OCI-LY1 (cell line): ENCODE data around the gene MOK.

ENCODE experiments used
- H2AFZ ChIP-seq: fragments of 200-600 bp; sonication (generic), shearing (Covaris generic); 2 replicates; pipeline ENCODE4 v1.6.0; 2014; ENCODE audit warnings: antibody characterized with exemption, mild to moderate bottlenecking, low read length
- H3F3A ChIP-seq: fragments of 200-600 bp; sonication (generic), shearing (Covaris generic); 2 replicates; pipeline ENCODE4 v1.6.0; 2014; ENCODE audit warnings: mild to moderate bottlenecking, antibody characterized with exemption, low read length, moderate library complexity; ENCODE audit not compliant: insufficient read depth
- H3K27ac ChIP-seq: fragments of 200-600 bp; sonication (generic); 2 replicates; pipeline ENCODE4 v1.5.1; 2014; ENCODE audit warnings: low read length, mixed run types, mild to moderate bottlenecking, low read depth; ENCODE audit not compliant: poor library complexity, severe bottlenecking
- H3K27me3 ChIP-seq: fragments of 200-600 bp; sonication (generic); 2 replicates; pipeline ENCODE4 v1.6.0; 2014; ENCODE audit warnings: antibody characterized with exemption, mild to moderate bottlenecking, low read length, moderate library complexity; ENCODE audit not compliant: insufficient read depth
- H3K36me3 ChIP-seq: fragments of 200-600 bp; sonication (generic); 2 replicates; pipeline ENCODE4 v1.6.1; 2014; ENCODE audit warnings: mild to moderate bottlenecking, antibody characterized with exemption, low read length, moderate library complexity, mixed read lengths; ENCODE audit not compliant: insufficient read depth
- H3K4me1 ChIP-seq: fragments of 200-600 bp; sonication (generic); 2 replicates; pipeline ENCODE4 v1.5.1; 2014; ENCODE audit warnings: mild to moderate bottlenecking, low read length, moderate library complexity; ENCODE audit not compliant: insufficient read depth, severe bottlenecking
- H3K4me2 ChIP-seq: fragments of 200-600 bp; sonication (generic), shearing (Covaris generic); 2 replicates; pipeline ENCODE4 v1.6.1; 2014; ENCODE audit warnings: low read length
- H3K4me3 ChIP-seq: fragments of 200-600 bp; sonication (generic); 2 replicates; pipeline ENCODE4 v1.5.1; 2014; ENCODE audit warnings: low read length, low read depth, mild to moderate bottlenecking, mixed read lengths; ENCODE audit not compliant: poor library complexity, severe bottlenecking
- H3K79me2 ChIP-seq: fragments of 200-600 bp; shearing (Covaris generic); 2 replicates; pipeline ENCODE4 v1.6.1; 2016; ENCODE audit warnings: mixed run types, low read length, mixed read lengths; ENCODE audit not compliant: insufficient read depth
- H3K9ac ChIP-seq: fragments of 200-600 bp; sonication (generic), shearing (Covaris generic); 2 replicates; pipeline ENCODE4 v1.6.1; 2014; ENCODE audit warnings: mild to moderate bottlenecking, low read length, mixed read lengths
- H3K9me2 ChIP-seq: fragments of 200-600 bp; sonication (generic), shearing (Covaris generic); 2 replicates; pipeline ENCODE4 v1.6.1; 2014; ENCODE audit warnings: low read depth, mild to moderate bottlenecking, low read length, mixed read lengths
- H3K9me3 ChIP-seq: fragments of 200-600 bp; shearing (Covaris generic); 2 replicates; pipeline ENCODE4 v1.6.1; 2014; ENCODE audit warnings: low read length, mixed read lengths
- H4K20me1 ChIP-seq: fragments of 200-600 bp; sonication (generic), shearing (Covaris generic); 2 replicates; pipeline ENCODE4 v1.6.0; 2016; ENCODE audit warnings: mild to moderate bottlenecking, low read length; ENCODE audit not compliant: insufficient read depth
- EZH2 ChIP-seq: fragments of 200-600 bp; sonication (generic), shearing (Covaris generic); IDR thresholded peaks from 2 replicates; pipeline ENCODE4 v1.8.0; 2017; ENCODE audit warnings: borderline replicate concordance, mixed run types, mild to moderate bottlenecking, antibody characterized with exemption, low read length, moderate library complexity, mixed read lengths
- TF ChIP-seq, protein P1 (sequence below): fragments of 200-600 bp; sonication (generic), shearing (Covaris generic); IDR thresholded peaks from 2 replicates; pipeline ENCODE4 v1.5.1; 2017; ENCODE audit warnings: mild to moderate bottlenecking, antibody characterized with exemption, low read length, moderate library complexity, mixed read lengths

MOK gene

DNA sequence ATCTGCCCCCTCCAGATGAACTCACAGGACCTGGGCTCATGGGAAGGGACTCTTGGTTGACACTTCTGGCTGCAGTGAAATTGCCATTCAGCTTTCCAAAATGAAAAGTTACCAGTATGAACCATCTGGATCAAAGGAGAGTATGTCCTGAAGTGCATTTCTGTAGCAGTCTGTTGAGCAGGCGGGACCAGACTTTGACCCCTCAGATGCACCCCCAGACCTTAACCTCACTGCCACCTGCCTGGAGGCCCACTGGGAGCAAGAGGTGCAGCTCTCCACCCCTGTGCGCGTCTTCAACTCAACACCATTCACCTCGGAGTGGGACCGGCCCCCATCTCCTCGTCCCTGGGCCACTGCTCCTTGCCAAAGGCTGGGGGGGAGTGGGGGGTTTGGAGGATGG lies 55.0 kb downstream of the MOK start:
- H3K27ac ChIP-seq, result no peak overlapping the region
- no peaks in the 10 kb centered on the region for H3K9me3 ChIP-seq
- no peak overlapping the region for H3K4me3 ChIP-seq
- no peak overlapping the region for H2AFZ ChIP-seq
- TF ChIP-seq, protein P1, sequence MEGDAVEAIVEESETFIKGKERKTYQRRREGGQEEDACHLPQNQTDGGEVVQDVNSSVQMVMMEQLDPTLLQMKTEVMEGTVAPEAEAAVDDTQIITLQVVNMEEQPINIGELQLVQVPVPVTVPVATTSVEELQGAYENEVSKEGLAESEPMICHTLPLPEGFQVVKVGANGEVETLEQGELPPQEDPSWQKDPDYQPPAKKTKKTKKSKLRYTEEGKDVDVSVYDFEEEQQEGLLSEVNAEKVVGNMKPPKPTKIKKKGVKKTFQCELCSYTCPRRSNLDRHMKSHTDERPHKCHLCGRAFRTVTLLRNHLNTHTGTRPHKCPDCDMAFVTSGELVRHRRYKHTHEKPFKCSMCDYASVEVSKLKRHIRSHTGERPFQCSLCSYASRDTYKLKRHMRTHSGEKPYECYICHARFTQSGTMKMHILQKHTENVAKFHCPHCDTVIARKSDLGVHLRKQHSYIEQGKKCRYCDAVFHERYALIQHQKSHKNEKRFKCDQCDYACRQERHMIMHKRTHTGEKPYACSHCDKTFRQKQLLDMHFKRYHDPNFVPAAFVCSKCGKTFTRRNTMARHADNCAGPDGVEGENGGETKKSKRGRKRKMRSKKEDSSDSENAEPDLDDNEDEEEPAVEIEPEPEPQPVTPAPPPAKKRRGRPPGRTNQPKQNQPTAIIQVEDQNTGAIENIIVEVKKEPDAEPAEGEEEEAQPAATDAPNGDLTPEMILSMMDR, result no peak
- no peak for TF ChIP-seq EZH2
- no peaks in the 10 kb centered on the region for H3F3A ChIP-seq
- no peaks in the 10 kb centered on the region for H3K27me3 ChIP-seq
- H3K4me1 ChIP-seq, result no peaks in the 10 kb centered on the region
- no peak overlapping the region for H3K4me2 ChIP-seq
- no peaks in the 10 kb centered on the region for H3K36me3 ChIP-seq
- H3K9me2 ChIP-seq, result no peaks in the 10 kb centered on the region
- H4K20me1 ChIP-seq, result no peaks in the 10 kb centered on the region
- no peak overlapping the region for H3K9ac ChIP-seq
- H3K79me2 ChIP-seq, result no peaks in the 10 kb centered on the region

DNA sequence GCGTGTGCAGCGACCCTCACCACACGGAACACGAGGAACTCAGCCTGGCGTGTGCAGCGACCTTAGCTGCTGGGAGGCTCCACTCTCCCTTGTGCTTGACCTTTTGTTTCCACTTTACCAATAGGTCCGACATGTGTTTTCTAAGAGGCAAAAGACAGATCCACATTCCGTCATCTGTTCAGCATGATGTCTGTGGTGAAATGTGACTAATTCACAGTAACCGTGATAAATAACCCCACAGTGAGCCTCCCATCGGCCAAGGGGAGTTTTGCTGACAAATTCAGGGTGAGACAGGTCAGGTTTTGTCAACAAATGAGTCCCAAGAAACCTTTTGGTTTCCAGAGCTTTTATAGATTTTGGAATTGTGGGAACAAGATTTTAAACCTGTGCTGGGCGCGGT lies 55.9 kb downstream of the MOK start:
- H3K9me3 ChIP-seq, result no peaks in the 10 kb centered on the region
- no peaks in the 10 kb centered on the region for H3K36me3 ChIP-seq
- no peaks in the 10 kb centered on the region for H3F3A ChIP-seq
- H4K20me1 ChIP-seq, result no peaks in the 10 kb centered on the region
- no peak overlapping the region for H3K9ac ChIP-seq
- H3K27ac ChIP-seq, result no peak overlapping the region
- no peaks in the 10 kb centered on the region for H3K9me2 ChIP-seq
- no peak overlapping the region for H3K4me3 ChIP-seq
- no peaks in the 10 kb centered on the region for H3K79me2 ChIP-seq
- no peak for TF ChIP-seq EZH2
- TF ChIP-seq, protein P1, result no peak
- no peaks in the 10 kb centered on the region for H3K27me3 ChIP-seq
- H3K4me2 ChIP-seq, result no peak overlapping the region
- H3K4me1 ChIP-seq, result no peaks in the 10 kb centered on the region
- no peak overlapping the region for H2AFZ ChIP-seq

DNA sequence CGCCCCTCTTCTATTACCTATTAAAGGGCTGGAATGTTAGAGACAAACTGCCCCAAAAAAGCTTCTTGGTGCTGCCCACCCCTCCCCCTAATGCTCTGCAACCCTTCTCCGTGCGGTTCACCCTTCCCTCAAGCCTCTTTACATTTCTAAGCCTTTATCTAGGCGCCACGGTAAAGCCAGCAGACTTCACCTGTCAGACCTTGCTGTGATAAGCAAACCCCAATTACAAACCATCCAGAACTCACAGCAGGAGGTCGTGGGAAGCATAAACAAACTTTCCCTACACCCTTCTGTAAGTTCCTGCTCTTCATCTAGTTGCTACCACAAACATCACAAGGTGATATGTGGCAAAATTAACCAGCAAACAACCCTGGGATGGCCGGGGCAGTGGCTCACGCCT lies 56.8 kb downstream of the MOK start:
- Histone ChIP-seq H3K9me3 (no peaks in the 10 kb centered on the region), H3K36me3 (no peaks in the 10 kb centered on the region), H4K20me1 (no peaks in the 10 kb centered on the region), H3K27ac (no peak overlapping the region), H3K27me3 (no peaks in the 10 kb centered on the region), H3K79me2 (no peaks in the 10 kb centered on the region), H3K9me2 (no peaks in the 10 kb centered on the region), H3K4me3 (no peak overlapping the region), H3F3A (no peaks in the 10 kb centered on the region), H3K9ac (no peak overlapping the region), H3K4me2 (no peak overlapping the region), H3K4me1 (no peaks in the 10 kb centered on the region), H2AFZ (no peak overlapping the region)
- no peak for TF ChIP-seq EZH2
- TF ChIP-seq, protein P1, result no peak
